GM19193 (cell line): ENCODE measurements around the gene TBCK.

Experiments used
- POLR2A ChIP-seq: IDR thresholded peaks from 4 replicates; pipeline ENCODE4 v1.6.1; 2011; ENCODE audit not compliant: insufficient read depth, insufficient read length; ENCODE audit errors: extremely low read depth

TBCK gene

GRCh38 chr4:106035204-106035603, 280.8 kb downstream of the TBCK start:
- no peak for TF ChIP-seq POLR2A

DNA sequence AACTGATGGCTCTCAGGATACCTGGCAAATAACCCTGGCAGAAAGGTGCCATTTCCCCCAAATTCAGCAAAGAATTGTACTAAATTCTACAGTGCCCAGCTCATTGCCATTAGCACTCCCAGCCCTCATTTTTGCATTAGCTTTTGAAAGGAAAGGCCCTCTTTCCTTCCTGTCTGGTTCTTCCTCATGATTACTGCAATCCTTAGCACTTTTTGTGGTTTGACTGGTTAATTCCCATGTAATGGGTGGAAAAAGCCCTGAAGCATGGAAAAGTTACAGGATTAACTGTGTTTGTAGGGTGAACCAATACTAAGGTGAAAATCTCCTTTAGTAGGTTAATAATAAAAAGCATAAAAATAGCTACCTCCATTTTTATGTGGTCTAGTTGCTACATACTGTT, 281.3 kb downstream of the TBCK start:
- TF ChIP-seq POLR2A, result no peak

DNA sequence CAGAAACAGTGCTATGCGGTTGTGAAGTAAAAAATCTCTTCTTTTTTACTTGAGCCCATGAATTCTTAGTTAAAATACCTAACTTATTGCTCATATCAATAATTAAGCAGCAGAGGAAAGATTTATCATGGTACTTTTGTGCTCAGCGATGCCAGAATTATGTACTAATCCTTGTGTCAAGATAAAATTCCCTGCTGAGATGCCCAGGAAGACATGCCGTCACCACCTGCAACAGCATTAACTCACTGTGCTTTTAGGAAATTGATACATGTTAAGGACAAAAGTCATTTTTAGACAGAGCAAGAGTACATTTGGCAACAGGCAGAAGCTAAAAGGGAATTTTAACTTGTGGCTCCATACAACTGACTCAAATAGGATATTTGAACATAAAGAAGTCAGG, 281.8 kb downstream of the TBCK start:
- no peak for TF ChIP-seq POLR2A

- TF ChIP-seq POLR2A, result no peak
Measured at GRCh38 chr4:106033469-106033868, 282.5 kb downstream of the TBCK start.

GRCh38 chr4:106032851-106033286, 283.1 kb downstream of the TBCK start:
- no peak for TF ChIP-seq POLR2A

GRCh38 chr4:106022454-106022853, 293.6 kb downstream of the TBCK start:
- TF ChIP-seq POLR2A, result no peak

GRCh38 chr4:106021737-106022410, 294.1 kb downstream of the TBCK start:
- TF ChIP-seq POLR2A, result no peak

GRCh38 chr4:106019771-106020170, 296.2 kb downstream of the TBCK start:
- no peak for TF ChIP-seq POLR2A

GRCh38 chr4:106017975-106018374, 298.0 kb downstream of the TBCK start:
- no peak for TF ChIP-seq POLR2A

- no peak for TF ChIP-seq POLR2A
Measured at GRCh38 chr4:106011387-106011786, 304.6 kb downstream of the TBCK start.

GRCh38 chr4:106010761-106011160, 305.2 kb downstream of the TBCK start:
- TF ChIP-seq POLR2A, result no peak

GRCh38 chr4:106002994-106003393, 313.0 kb downstream of the TBCK start:
- TF ChIP-seq POLR2A, result no peak

DNA sequence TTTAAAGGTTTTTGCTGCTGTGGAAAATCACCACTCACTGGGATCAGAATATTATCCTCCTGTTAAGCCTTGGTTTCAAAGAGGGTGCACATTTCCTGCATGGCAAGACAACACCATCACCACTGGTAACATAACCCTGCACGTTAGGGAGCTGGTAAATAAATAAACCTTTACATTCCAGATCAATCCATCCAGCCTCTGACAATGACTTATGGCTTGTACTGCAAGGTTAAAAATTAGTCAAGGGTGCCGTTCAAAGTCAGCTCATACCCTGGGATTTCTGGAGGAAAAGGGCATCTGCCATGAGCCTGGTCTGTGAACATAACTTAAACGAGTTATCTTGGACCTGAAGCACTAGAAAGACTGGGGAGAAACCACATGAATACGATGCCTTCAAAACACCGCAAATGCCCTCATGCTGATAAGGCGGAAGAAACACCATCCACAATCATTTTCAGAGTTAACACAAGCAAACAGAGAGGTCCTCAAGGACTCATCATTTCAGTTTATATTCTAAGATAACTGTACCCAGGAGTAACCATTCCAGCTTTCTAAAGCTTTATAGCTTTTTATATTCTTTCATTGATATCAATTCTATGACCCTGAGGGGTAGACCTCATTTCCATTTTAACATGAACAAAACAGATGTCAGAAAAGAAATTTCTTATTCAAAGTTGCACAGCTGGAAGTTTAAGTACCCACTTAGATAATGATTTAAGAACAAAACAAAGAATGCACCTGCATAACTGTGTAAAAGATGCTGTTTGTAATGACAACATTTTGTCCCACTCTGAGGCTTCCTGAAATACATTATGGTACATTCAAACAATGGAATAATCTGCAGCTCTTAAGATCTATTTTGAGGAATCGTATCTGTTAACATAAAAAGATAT, 317.6 kb downstream of the TBCK start:
- no peak for TF ChIP-seq POLR2A

- TF ChIP-seq POLR2A, result no peak
Measured at GRCh38 chr4:105996845-105997244, 319.2 kb downstream of the TBCK start.

GRCh38 chr4:105994841-105995501, 321.0 kb downstream of the TBCK start:
- TF ChIP-seq POLR2A, result no peak
